ENCODE results near the gene RAVER1.

GRCh38 chr19:10320602-10321416 is 12.5 kb downstream of the RAVER1 start:
- TF ChIP-seq EZH2 (IDR thresholded peaks at IDR 0.05; ENCODE audit: borderline replicate concordance, insufficient read depth, low read depth, low read length, poor library complexity, severe bottlenecking) (no peak), CTCF (IDR thresholded peaks at IDR 0.05) (no peak)
